Vagina (tissue), 2 donors: ENCODE measurements around the gene FAAP20. TPM values are rescaled to one million over a fixed set of nuclear protein-coding genes. Genes with fewer than 3 reads are reported as not detected.
A peak's percentile ranks its signal among the peaks of the same experiment; 100 is the strongest.

Source experiments
- DNase-seq, 2 donors: peaks; one replicate each; pipeline ENCODE4 v3.0.0-alpha.2; 2017; ENCODE audit errors: extremely low spot score in 2 of 2
- H3K27ac ChIP-seq: fragments of 200-600 bp; sonication (generic); one replicate; pipeline ENCODE4 v1.5.1; 2019
- H3K27me3 ChIP-seq: fragments of 200-600 bp; sonication (generic); one replicate; pipeline ENCODE4 v1.5.1; 2019
- H3K36me3 ChIP-seq, 2 donors: fragments of 200-600 bp; sonication (generic); one replicate each; pipeline ENCODE4 v1.5.1; 2017 to 2019
- H3K4me1 ChIP-seq: fragments of 200-600 bp; sonication (generic); one replicate; pipeline ENCODE4 v1.5.1; 2019
- H3K4me3 ChIP-seq, 2 donors: fragments of 200-600 bp; sonication (generic); 1 replicate in 1 of 2; 2 replicates in 1 of 2; pipeline ENCODE4 v1.5.1; 2016 to 2019
- H3K9me3 ChIP-seq: fragments of 200-600 bp; sonication (generic); one replicate; pipeline ENCODE4 v1.5.1; 2019
- CTCF ChIP-seq, 3 experiments: fragments of 450-650 bp in 2 of 3; fragments of 200-600 bp in 1 of 3; sonication (generic) in 1 of 3; IDR thresholded peaks; one replicate each; pipeline ENCODE4 v1.5.1; 2017 to 2019; ENCODE audit warnings: antibody characterized with exemption in 3 of 3, mild to moderate bottlenecking in 2 of 3, moderate library complexity in 2 of 3
- POLR2A ChIP-seq, 2 donors: fragments of 450-650 bp; IDR thresholded peaks; one replicate each; pipeline ENCODE4 v1.6.1; 2017; ENCODE audit warnings: antibody characterized with exemption in 2 of 2, mild to moderate bottlenecking in 2 of 2, moderate library complexity in 2 of 2
- POLR2AphosphoS5 ChIP-seq, 2 donors: sonication (generic); formaldehyde crosslinking; IDR thresholded peaks; one replicate each; pipeline ENCODE4 v1.9.0; 2017; ENCODE audit warnings: antibody characterized with exemption in 2 of 2, mild to moderate bottlenecking in 2 of 2, low read depth in 1 of 2; ENCODE audit not compliant: insufficient read depth in 1 of 2
- intact Hi-C: fragments of 100-400 bp; cut with DNase I; formaldehyde crosslinking; loops from one replicate; pipeline ENCODE4 v1.15.1; 2023
- total RNA-seq: library from RNA; depleted of rRNA; stranded (reverse); fragments of >200 nt; gene quantifications from one replicate; pipeline ENCODE4 v1.2.3, GENCODE V29; 2016

Gene FAAP20
- total RNA-seq, 1 donor from 2014 or later: 92.3 TPM

- DNase-seq: no peak
- H3K9me3 ChIP-seq: no peaks in the 10 kb centered on the region
- H3K4me3 ChIP-seq: no peak overlapping the region
- H3K36me3 ChIP-seq: no peaks in the 10 kb centered on the region
- TF ChIP-seq POLR2AphosphoS5 (IDR thresholded peaks at IDR 0.05; ENCODE audit: insufficient read depth in 1 of 2, low read depth in 1 of 2) (no peak), POLR2A (IDR thresholded peaks at IDR 0.05) (no peak), CTCF (IDR thresholded peaks at IDR 0.05) (no peak)
- intact Hi-C loops: no loop called here
- peaks cover 90% of the 10 kb centered on the region for H3K4me1 ChIP-seq
- no peaks in the 10 kb centered on the region for H3K27me3 ChIP-seq
- peak overlapping the region; percentile 97 for H3K27ac ChIP-seq
These were observed 15.6 kb upstream of the FAAP20 start for GRCh38 chr1:2210084-2210653.

- no peaks in the 10 kb centered on the region for H3K9me3 ChIP-seq
- peaks cover 85% of the 10 kb centered on the region for H3K4me1 ChIP-seq
- H3K36me3 ChIP-seq: no peaks in the 10 kb centered on the region
- H3K4me3 ChIP-seq: no peak overlapping the region
- peak overlapping the region; percentile 97 for H3K27ac ChIP-seq
- no peak for DNase-seq
- intact Hi-C loops: no loop called here
- no peaks in the 10 kb centered on the region for H3K27me3 ChIP-seq
- no peak for TF ChIP-seq CTCF (IDR thresholded peaks at IDR 0.05)
- TF ChIP-seq POLR2A (IDR thresholded peaks at IDR 0.05): no peak
- TF ChIP-seq POLR2AphosphoS5 (IDR thresholded peaks at IDR 0.05; ENCODE audit: insufficient read depth in 1 of 2, low read depth in 1 of 2): no peak
These were observed 15.0 kb upstream of the FAAP20 start for GRCh38 chr1:2209400-2210083.

- Histone ChIP-seq H3K4me3 (peak overlapping the region; percentile 24 to 38), H3K36me3 (no peaks in the 10 kb centered on the region), H3K9me3 (no peaks in the 10 kb centered on the region), H3K27ac (peak overlapping the region; percentile 97), H3K27me3 (no peaks in the 10 kb centered on the region), H3K4me1 (peaks cover 85% of the 10 kb centered on the region)
- TF ChIP-seq POLR2AphosphoS5 (IDR thresholded peaks at IDR 0.05; ENCODE audit: insufficient read depth in 1 of 2, low read depth in 1 of 2) (peak; percentile 21 to 62), CTCF (IDR thresholded peaks at IDR 0.05) (no peak)
- no peak for DNase-seq
- intact Hi-C loops: no loop called here
These were observed 14.0 kb upstream of the FAAP20 start for GRCh38 chr1:2208309-2209239.

- Histone ChIP-seq H3K9me3 (no peaks in the 10 kb centered on the region), H3K4me3 (peak overlapping the region; percentile 25 to 38), H3K27ac (peak overlapping the region; percentile 97), H3K36me3 (no peaks in the 10 kb centered on the region), H3K27me3 (no peaks in the 10 kb centered on the region), H3K4me1 (peaks cover 73% of the 10 kb centered on the region)
- TF ChIP-seq CTCF (IDR thresholded peaks at IDR 0.05) (no peak), POLR2A (IDR thresholded peaks at IDR 0.05) (no peak), POLR2AphosphoS5 (IDR thresholded peaks at IDR 0.05; ENCODE audit: insufficient read depth in 1 of 2, low read depth in 1 of 2) (no peak)
- intact Hi-C loops: no loop called here
- no peak for DNase-seq
These were observed 12.4 kb upstream of the FAAP20 start for GRCh38 chr1:2206813-2207487.
